ENCODE measurements around the gene CERS1. TPM values are rescaled to one million over a fixed set of nuclear protein-coding genes. Genes with fewer than 3 reads are reported as not detected.

CERS1 gene
- total RNA-seq, 1 experiment from 2014 or later: 7.7 TPM

GRCh38 chr19:18865106-18865972 is 30.6 kb downstream of the CERS1 start:
- in situ Hi-C loops (cut with HindIII; ENCODE audit: low pct_unique_long_range_greater_than_20kb, low sequenced_read_pairs): no loop called here

GRCh38 chr19:18863843-18864362 is 32.1 kb downstream of the CERS1 start:
- DNase-seq (ENCODE audit: low read depth): no peak
- in situ Hi-C loops (cut with HindIII; ENCODE audit: low pct_unique_long_range_greater_than_20kb, low sequenced_read_pairs): no loop called here

More at GRCh38 chr19:18865106-18865972, 30.6 kb downstream of the CERS1 start:
- no peak for DNase-seq (ENCODE audit: low read depth)

- in situ Hi-C loops (cut with HindIII; ENCODE audit: low pct_unique_long_range_greater_than_20kb, low sequenced_read_pairs): no loop called here
- DNase-seq (ENCODE audit: low read depth): no peak
Observed at GRCh38 chr19:18862976-18863842, 32.7 kb downstream of the CERS1 start.

- in situ Hi-C loops (cut with HindIII; ENCODE audit: low pct_unique_long_range_greater_than_20kb, low sequenced_read_pairs): no loop called here
- no peak for DNase-seq (ENCODE audit: low read depth)
Observed at GRCh38 chr19:18861917-18862316, 34.0 kb downstream of the CERS1 start.

GRCh38 chr19:18861235-18861634 is 34.7 kb downstream of the CERS1 start:
- DNase-seq (ENCODE audit: low read depth): no peak
- in situ Hi-C loops (cut with HindIII; ENCODE audit: low pct_unique_long_range_greater_than_20kb, low sequenced_read_pairs): no loop called here

GRCh38 chr19:18860725-18861124 is 35.2 kb downstream of the CERS1 start:
- in situ Hi-C loops (cut with HindIII; ENCODE audit: low pct_unique_long_range_greater_than_20kb, low sequenced_read_pairs): no loop called here
- DNase-seq (ENCODE audit: low read depth): no peak

GRCh38 chr19:18860302-18860700 is 35.7 kb downstream of the CERS1 start:
- in situ Hi-C loops (cut with HindIII; ENCODE audit: low pct_unique_long_range_greater_than_20kb, low sequenced_read_pairs): no loop called here
- no peak for DNase-seq (ENCODE audit: low read depth)

GRCh38 chr19:18859676-18860301 is 36.2 kb downstream of the CERS1 start:
- in situ Hi-C loops (cut with HindIII; ENCODE audit: low pct_unique_long_range_greater_than_20kb, low sequenced_read_pairs): no loop called here
- DNase-seq (ENCODE audit: low read depth): no peak

- DNase-seq (ENCODE audit: low read depth): no peak
- in situ Hi-C loops (cut with HindIII; ENCODE audit: low pct_unique_long_range_greater_than_20kb, low sequenced_read_pairs): no loop called here
Observed at GRCh38 chr19:18858906-18859646, 36.9 kb downstream of the CERS1 start.

- DNase-seq (ENCODE audit: low read depth): no peak
- in situ Hi-C loops (cut with HindIII; ENCODE audit: low pct_unique_long_range_greater_than_20kb, low sequenced_read_pairs): no loop called here
Observed at GRCh38 chr19:18857223-18857622, 38.7 kb downstream of the CERS1 start.

- in situ Hi-C loops (cut with HindIII; ENCODE audit: low pct_unique_long_range_greater_than_20kb, low sequenced_read_pairs): no loop called here
- no peak for DNase-seq (ENCODE audit: low read depth)
Observed at GRCh38 chr19:18856385-18857126, 39.4 kb downstream of the CERS1 start.

GRCh38 chr19:18855647-18856384 is 40.1 kb downstream of the CERS1 start:
- in situ Hi-C loops (cut with HindIII; ENCODE audit: low pct_unique_long_range_greater_than_20kb, low sequenced_read_pairs): no loop called here
- no peak for DNase-seq (ENCODE audit: low read depth)

GRCh38 chr19:18854982-18855381 is 41.0 kb downstream of the CERS1 start:
- DNase-seq (ENCODE audit: low read depth): no peak
- in situ Hi-C loops (cut with HindIII; ENCODE audit: low pct_unique_long_range_greater_than_20kb, low sequenced_read_pairs): no loop called here

- no peak for DNase-seq (ENCODE audit: low read depth)
- in situ Hi-C loops (cut with HindIII; ENCODE audit: low pct_unique_long_range_greater_than_20kb, low sequenced_read_pairs): no loop called here
Observed at GRCh38 chr19:18853755-18854427, 42.1 kb downstream of the CERS1 start.

- in situ Hi-C loops (cut with HindIII; ENCODE audit: low pct_unique_long_range_greater_than_20kb, low sequenced_read_pairs): no loop called here
- no peak for DNase-seq (ENCODE audit: low read depth)
Observed at GRCh38 chr19:18852648-18853047, 43.3 kb downstream of the CERS1 start.

GRCh38 chr19:18851673-18852325 is 44.2 kb downstream of the CERS1 start:
- in situ Hi-C loops (cut with HindIII; ENCODE audit: low pct_unique_long_range_greater_than_20kb, low sequenced_read_pairs): no loop called here

More at GRCh38 chr19:18851673-18852325, 44.2 kb downstream of the CERS1 start:
- DNase-seq (ENCODE audit: low read depth): no peak
